HG03439 (cell line): ENCODE measurements around the gene NEDD4.
"Not testable (repeated sequence)": the region's sequence is repeated elsewhere in the genome, so short reads cannot be mapped to it uniquely, and the experiment has no call there.

Experiments
- ATAC-seq: cut with Tn5 transposase; IDR thresholded peaks from one replicate; pipeline ENCODE4 v1.9.1; 2021; ENCODE audit warnings: mild to moderate bottlenecking, moderate library complexity; ENCODE audit not compliant: unreplicated experiment

Gene NEDD4

GRCh38 chr15:55785593-55785992, 207.8 kb downstream of the NEDD4 start:
- not testable (repeated sequence) for ATAC-seq

GRCh38 chr15:55784286-55784685, 209.1 kb downstream of the NEDD4 start:
- no peak for ATAC-seq

- no peak for ATAC-seq
Observed at GRCh38 chr15:55782901-55783300, 210.5 kb downstream of the NEDD4 start.

- ATAC-seq: no peak
Observed at GRCh38 chr15:55780292-55780691, 213.1 kb downstream of the NEDD4 start.

- ATAC-seq: no peak
Observed at GRCh38 chr15:55778932-55779331, 214.5 kb downstream of the NEDD4 start.
